Spleen (tissue), 7 donors: ENCODE measurements around the gene SLC8A1.

ENCODE experiments used
- CTCF ChIP-seq, 11 experiments: fragments of 200-600 bp in 7 of 11; fragments of 450-650 bp in 4 of 11; sonication (generic) in 4 of 11; IDR thresholded peaks in 8 of 11; conservative IDR thresholded peaks in 3 of 11; 1 replicate in 7 of 11; 2 replicates in 4 of 11; pipeline versions ENCODE4 v1.4.0 to v1.8.0; 2016 to 2021; ENCODE audit warnings: antibody characterized with exemption in 11 of 11, inconsistent platforms in 4 of 11, mild to moderate bottlenecking in 1 of 11
- POLR2A ChIP-seq, 3 donors: fragments of 450-650 bp; IDR thresholded peaks; one replicate each; pipeline ENCODE4 v1.5.1; 2017; ENCODE audit warnings: antibody characterized with exemption in 3 of 3, mild to moderate bottlenecking in 1 of 3
- POLR2AphosphoS5 ChIP-seq, 3 donors: sonication (generic); formaldehyde crosslinking; IDR thresholded peaks; one replicate each; pipeline ENCODE4 v1.5.1; 2017; ENCODE audit warnings: antibody characterized with exemption in 3 of 3
- donor health status: DM: no; HTN: no; CAD: no; lungs with moderate emphysema.
- donor health status: DM: no; HTN: no; CAD: no.
- donor health status: DM: no; HTN: no; CAD: no.

DNA sequence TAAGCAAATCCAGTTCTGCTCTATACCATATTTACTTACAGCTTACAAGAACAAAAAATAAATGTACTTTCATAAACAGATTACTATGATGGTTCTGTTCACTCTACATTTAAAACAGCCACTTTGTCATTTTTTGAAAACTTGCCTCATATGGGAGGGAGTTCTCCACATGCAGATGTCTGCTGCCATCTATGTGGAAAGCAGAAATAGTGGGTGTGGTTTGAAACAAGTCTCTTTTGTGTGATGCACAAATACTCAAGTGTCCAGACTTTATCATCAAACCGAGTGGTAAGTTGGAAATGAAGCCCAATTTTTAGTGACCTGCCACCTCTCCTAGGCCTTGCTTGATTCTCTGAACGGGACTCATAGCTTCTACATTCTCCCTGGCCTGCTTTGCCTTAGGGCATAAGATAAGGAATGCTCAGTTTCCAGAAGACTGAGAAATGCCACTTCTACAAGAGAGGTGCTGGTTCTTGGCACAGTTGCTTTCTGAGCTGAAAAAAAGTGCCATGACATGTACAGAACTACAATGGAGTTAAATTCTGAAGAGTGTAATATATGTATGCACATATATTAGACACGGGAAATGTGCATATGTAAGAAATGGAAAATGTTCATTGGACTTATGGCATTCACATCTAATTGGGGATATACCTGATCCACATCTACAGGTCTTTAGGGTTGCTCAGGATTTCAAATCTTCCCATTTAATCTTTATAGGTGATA lies 221.0 kb downstream of the SLC8A1 start:
- TF ChIP-seq CTCF (IDR thresholded peaks at IDR 0.05 in 8 of 11, conservative IDR thresholded peaks at IDR 0.05 in 3 of 11): no peak
- no peak for TF ChIP-seq POLR2AphosphoS5 (IDR thresholded peaks at IDR 0.05)
- no peak for TF ChIP-seq POLR2A (IDR thresholded peaks at IDR 0.05)
